Central memory CD4-positive, alpha-beta T cell (primary cell): ENCODE measurements around the gene VPS72.

ENCODE experiments used
- DNase-seq: peaks from one replicate; pipeline ENCODE4 v3.0.0; 2022

Gene VPS72

GRCh38 chr1:151144474-151145303 lies 45.3 kb downstream of the VPS72 start:
- DNase-seq, result no peak

GRCh38 chr1:151143986-151144385 lies 46.0 kb downstream of the VPS72 start:
- no peak for DNase-seq

- no peak for DNase-seq
Measured at GRCh38 chr1:151143057-151143435, 47.0 kb downstream of the VPS72 start.

DNA sequence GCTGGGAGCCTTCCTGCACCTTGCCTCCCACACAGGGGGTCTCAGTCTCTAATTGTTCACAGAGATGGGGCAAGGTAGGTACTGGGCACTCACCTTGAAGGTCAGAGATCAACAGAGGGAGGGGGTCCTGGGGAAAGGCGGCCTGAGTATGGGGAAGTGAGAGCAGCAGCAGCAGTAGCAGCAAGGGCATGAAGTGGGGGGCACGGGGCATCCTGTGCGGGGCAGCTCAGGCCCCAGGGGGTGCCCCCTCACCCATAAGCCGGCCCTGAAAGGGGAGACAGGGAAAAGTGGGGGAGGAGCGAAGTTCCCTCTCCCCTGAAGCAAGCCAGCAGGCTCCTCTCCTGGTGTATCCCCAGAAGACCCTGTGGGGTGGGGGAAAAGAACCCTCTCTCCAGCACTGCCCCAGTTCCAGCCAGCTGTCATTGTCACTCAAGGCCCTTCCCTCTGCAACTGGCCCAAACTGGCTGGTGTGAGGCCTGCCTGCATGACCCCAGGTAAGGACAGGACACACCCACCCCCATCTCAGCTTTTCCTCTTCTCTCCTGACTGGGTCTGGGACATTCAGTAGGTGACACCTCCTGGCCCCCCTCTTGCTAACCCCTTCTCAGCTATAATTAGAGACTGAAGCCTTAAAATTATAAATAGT lies 47.5 kb downstream of the VPS72 start:
- DNase-seq, result no peak

GRCh38 chr1:151137789-151138188 lies 52.2 kb downstream of the VPS72 start:
- no peak for DNase-seq

DNA sequence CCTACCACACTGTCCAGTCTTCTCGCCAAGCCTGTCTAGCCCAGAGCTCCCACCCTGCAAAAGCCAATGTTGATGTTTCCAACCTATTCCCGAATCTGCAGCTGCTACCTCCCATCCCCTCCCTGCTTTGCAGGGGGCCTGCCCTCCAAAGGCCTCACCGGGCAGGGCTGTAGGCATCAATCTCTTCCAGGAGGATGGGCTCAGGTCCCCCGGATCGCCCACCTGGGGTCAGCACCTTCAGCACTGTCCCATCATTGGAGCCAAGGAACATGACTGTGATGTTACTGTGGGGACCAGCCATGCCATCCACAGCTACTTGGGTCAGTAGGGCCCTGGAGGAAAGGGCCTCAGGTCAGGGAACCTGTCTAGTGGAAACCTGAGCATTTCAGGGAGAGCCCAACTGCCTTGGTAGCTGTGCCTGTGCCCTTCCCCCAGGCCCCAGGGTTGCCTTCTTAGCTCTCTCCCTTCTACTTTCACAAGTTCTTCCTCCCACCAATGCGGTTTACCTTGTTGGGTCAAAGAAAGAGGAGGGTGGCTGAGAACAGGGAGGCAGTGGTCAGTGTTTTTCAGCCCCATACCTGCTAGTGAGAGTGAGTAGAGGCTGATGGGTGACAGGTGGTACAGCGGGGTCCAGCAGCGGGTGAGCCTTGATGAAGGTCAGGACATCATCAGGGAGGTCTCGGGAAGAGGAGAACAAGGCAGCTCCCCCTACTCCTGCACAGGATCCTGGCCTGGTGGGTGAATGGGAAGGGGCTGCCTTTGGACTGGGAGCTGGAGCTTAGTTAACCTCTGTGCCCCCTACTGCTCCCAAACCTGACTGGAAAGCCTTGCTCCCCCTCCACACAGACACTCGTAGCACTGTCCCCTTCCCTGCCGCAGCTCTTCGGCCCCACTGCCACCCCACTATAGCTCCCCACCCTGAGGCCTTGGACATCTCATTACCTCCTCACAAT lies 54.3 kb downstream of the VPS72 start:
- no peak for DNase-seq

GRCh38 chr1:151134991-151135390 lies 55.0 kb downstream of the VPS72 start:
- DNase-seq, result no peak

DNA sequence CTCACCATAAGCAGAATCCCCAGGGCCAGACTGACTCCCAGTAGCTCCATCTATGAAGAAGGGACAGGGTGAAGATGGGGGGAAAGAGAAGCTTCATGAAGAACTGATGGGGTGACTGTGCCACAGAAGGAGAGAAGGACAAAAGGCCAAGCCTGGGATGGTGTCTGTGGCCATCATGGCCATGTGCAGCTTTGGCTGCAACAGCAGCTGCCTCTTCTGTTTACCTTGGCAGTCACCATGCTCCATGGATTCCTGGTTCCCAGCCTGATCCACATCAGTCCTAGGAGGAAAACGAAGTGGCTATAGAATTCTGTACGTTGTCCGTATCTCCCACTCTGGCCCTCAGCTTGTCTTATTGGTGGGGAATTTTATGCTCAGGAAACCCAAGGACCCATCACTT lies 55.6 kb downstream of the VPS72 start:
- DNase-seq, result no peak

- no peak for DNase-seq
Measured at GRCh38 chr1:151133018-151133806, 56.8 kb downstream of the VPS72 start.

- DNase-seq, result no peak
Measured at GRCh38 chr1:151132335-151133017, 57.5 kb downstream of the VPS72 start.

GRCh38 chr1:151131701-151132334 lies 58.2 kb downstream of the VPS72 start:
- DNase-seq, result no peak

DNA sequence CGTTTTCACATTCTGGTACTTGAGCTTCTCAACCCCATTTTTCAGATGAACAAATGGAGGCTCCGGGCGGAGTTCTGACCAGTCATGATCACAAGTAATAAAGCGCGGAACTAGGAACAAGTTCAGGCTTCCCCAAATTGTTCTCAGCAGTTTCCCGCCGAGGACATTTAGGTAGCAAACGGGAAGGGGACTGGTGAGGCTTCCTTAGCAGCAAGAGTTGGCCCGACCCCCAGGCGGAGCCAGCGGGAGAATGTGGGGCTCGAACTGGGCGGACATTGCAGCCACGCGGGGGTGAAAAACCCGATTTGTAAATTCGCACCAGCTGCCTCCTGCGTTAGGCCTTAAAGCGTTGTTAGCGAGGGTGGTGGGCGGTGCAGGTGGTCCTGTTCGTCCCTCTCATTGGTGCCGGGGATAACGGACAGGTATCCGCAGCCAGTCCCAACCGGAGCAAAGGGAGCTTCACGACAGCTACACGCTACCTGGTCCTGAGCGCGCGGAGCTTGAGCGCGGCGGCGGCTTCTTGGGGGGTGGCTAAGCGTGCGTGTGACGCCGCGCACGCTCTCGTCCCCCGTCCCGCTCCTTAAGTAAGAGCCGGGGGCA lies 58.9 kb downstream of the VPS72 start:
- DNase-seq, result peak; percentile 74

- no peak for DNase-seq
Measured at GRCh38 chr1:151128800-151129199, 61.2 kb downstream of the VPS72 start.
